ENCODE results near the gene CETP.
"Not testable (repeated sequence)": the region's sequence is repeated elsewhere in the genome, so short reads cannot be mapped to it uniquely, and the experiment has no call there.

The CETP gene

GRCh38 chr16:56999409-57000270 is 37.9 kb downstream of the CETP start:
- DNase-seq = peak; percentile 35

GRCh38 chr16:57000271-57001025 is 38.7 kb downstream of the CETP start:
- no peak for DNase-seq

- DNase-seq = no peak
Measured at GRCh38 chr16:57001026-57001679, 39.4 kb downstream of the CETP start.

- DNase-seq = no peak
Measured at GRCh38 chr16:57003439-57004386, 42.0 kb downstream of the CETP start.

- DNase-seq = no peak
Measured at GRCh38 chr16:57004387-57005250, 42.9 kb downstream of the CETP start.

GRCh38 chr16:57005597-57005996 is 43.8 kb downstream of the CETP start:
- DNase-seq = not testable (repeated sequence)

- DNase-seq = no peak
Measured at GRCh38 chr16:57007050-57007449, 45.3 kb downstream of the CETP start.

GRCh38 chr16:57007530-57007929 is 45.8 kb downstream of the CETP start:
- DNase-seq = no peak

GRCh38 chr16:57008440-57008839 is 46.7 kb downstream of the CETP start:
- DNase-seq = no peak

- DNase-seq = no peak
Measured at GRCh38 chr16:57009643-57010170, 48.0 kb downstream of the CETP start.

GRCh38 chr16:57012353-57012752 is 50.6 kb downstream of the CETP start:
- no peak for DNase-seq

- no peak for DNase-seq
Measured at GRCh38 chr16:57013229-57013628, 51.5 kb downstream of the CETP start.

- DNase-seq = no peak
Measured at GRCh38 chr16:57013902-57014301, 52.2 kb downstream of the CETP start.

GRCh38 chr16:57016301-57016700 is 54.6 kb downstream of the CETP start:
- DNase-seq = no peak

- no peak for DNase-seq
Measured at GRCh38 chr16:57016831-57017230, 55.1 kb downstream of the CETP start.

- DNase-seq = no peak
Measured at GRCh38 chr16:57017251-57017650, 55.5 kb downstream of the CETP start.

GRCh38 chr16:57019746-57020145 is 58.0 kb downstream of the CETP start:
- no peak for DNase-seq

- no peak for DNase-seq
Measured at GRCh38 chr16:57020651-57021050, 58.9 kb downstream of the CETP start.

- no peak for DNase-seq
Measured at GRCh38 chr16:57021757-57022156, 60.0 kb downstream of the CETP start.

GRCh38 chr16:57022445-57022844 is 60.7 kb downstream of the CETP start:
- no peak for DNase-seq

Data from effector CD8-positive, alpha-beta T cell (primary cell).